ENCODE measurements around the gene C1QTNF9. TPM values are rescaled to one million over a fixed set of nuclear protein-coding genes. Genes with fewer than 3 reads are reported as not detected.

Gene C1QTNF9
- total and polyA plus RNA-seq, 9 of the 15 experiments (the other 6 are each of a cell fraction or from before 2014, with no cell fraction given): not detected

- no peak for ATAC-seq
- H3K4me1 ChIP-seq (replicated peaks in 1 of 2; ENCODE audit: control insufficient read depth in 2 of 2, insufficient read depth in 2 of 2, low read length in 2 of 2): no peaks in the 10 kb centered on the region
- no peak for DNase-seq (ENCODE audit: extremely low read depth in 1 of 4, low spot score in 3 of 4)
- no peak overlapping the region for H3K9ac ChIP-seq (ENCODE audit: insufficient read depth in 1 of 2, low read depth in 2 of 2, low read length in 2 of 2)
- H3K4me3 ChIP-seq: no peak overlapping the region
- H3K9me1 ChIP-seq (ENCODE audit: control insufficient read depth, insufficient read depth, low read length): no peaks in the 10 kb centered on the region
- no peaks in the 10 kb centered on the region for H3K36me3 ChIP-seq (ENCODE audit: control insufficient read depth, insufficient read depth, low read length)
- H2AFZ ChIP-seq (ENCODE audit: low read depth, low read length): no peak overlapping the region
- H3K4me2 ChIP-seq (ENCODE audit: insufficient read depth, low read length): no peak overlapping the region
- H3K27me3 ChIP-seq (ENCODE audit: control insufficient read depth in 2 of 2, insufficient read depth in 2 of 2, low read length in 2 of 2): peaks cover 2 to 13% of the 10 kb centered on the region in 2 experiments; a peak in 4 of 5 replicates
- TF ChIP-seq ASH1L (IDR thresholded peaks at IDR 0.05; ENCODE audit: borderline replicate concordance, low read depth, partially characterized antibody) (no peak), POLR2A (conservative IDR thresholded peaks at IDR 0.05) (no peak), GABPB1 (CRISPR knock-in tag; IDR thresholded peaks at IDR 0.05) (no peak), CUX1 (CRISPR knock-in tag; IDR thresholded peaks at IDR 0.05) (no peak), CBX5 (IDR thresholded peaks at IDR 0.05; ENCODE audit: borderline replicate concordance, low read depth) (no peak)
- no peaks in the 10 kb centered on the region for H3K79me2 ChIP-seq (ENCODE audit: control insufficient read depth, insufficient read depth, low read length)
- POLR2A ChIA-PET: no interaction called here
- CTCF ChIA-PET (ENCODE audit: low intra/inter-chr PET ratio): no interaction called here
- 5% methylated on average over 2 of the region's 2 CpGs for WGBS (ENCODE audit: insufficient coverage, low coverage, missing lambda C conversion rate)
- intact Hi-C loops (cut with micrococcal nuclease): no loop called here
- H3K9me3 ChIP-seq (replicated peaks; ENCODE audit: control insufficient read depth, insufficient read depth, low read depth, low read length): no peaks in the 10 kb centered on the region
- H3K27ac ChIP-seq (ENCODE audit: extremely low read depth, low read depth, low read length): no peak overlapping the region
- H4K20me1 ChIP-seq (replicated peaks; ENCODE audit: control insufficient read depth, insufficient read depth, low read length): no peaks in the 10 kb centered on the region
- no peak for FAIRE-seq
- BruUV-seq (replicated peaks): no TSS peak
- in situ Hi-C loops (cut with MboI): no loop called here
Observed at GRCh38 chr13:24267801-24268200, 41.6 kb upstream of the C1QTNF9 start.
